Activated naive CD8-positive, alpha-beta T cell treated with anti-CD3 and anti-CD28 coated beads, Interleukin-2, amount 50 U/mL, for 16 hours (primary cell): ENCODE data around the gene RNU2-1.
A peak's percentile ranks its signal among the peaks of the same experiment; 100 is the strongest.
"Not testable (repeated sequence)": the region's sequence is repeated elsewhere in the genome, so short reads cannot be mapped to it uniquely, and the experiment has no call there.

Source experiments
- DNase-seq: peaks from one replicate; pipeline ENCODE4 v3.0.0-alpha.2; 2020; ENCODE audit warnings: low read depth, low spot score

The RNU2-1 gene

DNA sequence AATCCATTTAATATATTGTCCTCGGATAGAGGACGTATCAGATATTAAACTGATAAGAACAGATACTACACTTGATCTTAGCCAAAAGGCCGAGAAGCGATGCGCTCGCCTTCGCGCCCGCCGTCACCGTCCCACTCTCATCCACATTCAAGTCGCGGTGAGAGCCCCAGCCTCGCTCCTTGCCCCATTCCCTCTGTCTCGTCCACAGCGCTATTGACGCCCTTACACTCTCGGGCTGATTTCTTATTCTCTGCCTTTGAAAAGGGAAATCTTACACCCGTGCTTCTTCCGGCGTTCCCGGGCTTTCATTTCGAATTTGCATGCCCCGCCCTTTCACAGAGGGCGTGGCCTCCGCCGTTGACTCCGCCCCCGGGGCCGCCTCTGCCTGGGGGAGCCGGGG lies at the start of gene RNU2-1:
RNU2-1 (minus strand) TSS at position 101 of the 400 bp plus-strand sequence.
- DNase-seq = not testable (repeated sequence)

DNA sequence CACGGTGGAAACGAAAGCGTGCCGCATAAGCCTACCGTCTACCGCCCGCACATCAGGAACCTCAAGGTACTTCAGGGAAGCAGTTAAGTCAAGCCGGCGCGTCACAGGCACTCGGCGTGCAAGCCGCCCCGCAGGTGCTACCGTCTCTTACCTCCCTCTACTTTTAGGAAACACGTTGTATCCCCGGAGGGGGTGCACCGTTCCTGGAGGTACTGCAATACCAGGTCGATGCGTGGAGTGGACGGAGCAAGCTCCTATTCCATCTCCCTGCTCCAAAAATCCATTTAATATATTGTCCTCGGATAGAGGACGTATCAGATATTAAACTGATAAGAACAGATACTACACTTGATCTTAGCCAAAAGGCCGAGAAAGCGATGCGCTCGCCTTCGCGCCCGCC lies 39.1 kb upstream of the RNU2-1 start:
- DNase-seq = not testable (repeated sequence)

DNA sequence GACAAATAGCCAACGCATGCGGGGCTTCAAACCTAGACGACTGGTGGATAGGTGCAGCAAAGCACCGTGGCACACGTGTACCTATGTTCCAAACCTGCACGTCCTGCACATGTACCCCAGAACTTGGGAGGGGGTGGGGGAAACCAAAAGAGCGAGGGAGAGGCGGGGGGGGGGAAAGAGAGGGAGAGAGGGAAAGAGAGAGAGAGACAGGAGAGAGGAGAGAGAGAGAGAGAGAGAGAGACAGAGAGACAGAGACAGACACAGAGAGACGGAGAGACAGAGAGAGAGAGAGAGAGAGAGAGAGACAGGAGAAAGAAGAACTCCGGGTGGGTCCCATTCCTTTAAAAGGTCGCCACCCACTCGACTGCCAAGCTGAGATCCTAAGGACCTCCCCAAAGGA lies 38.7 kb upstream of the RNU2-1 start:
- DNase-seq = not testable (repeated sequence)

DNA sequence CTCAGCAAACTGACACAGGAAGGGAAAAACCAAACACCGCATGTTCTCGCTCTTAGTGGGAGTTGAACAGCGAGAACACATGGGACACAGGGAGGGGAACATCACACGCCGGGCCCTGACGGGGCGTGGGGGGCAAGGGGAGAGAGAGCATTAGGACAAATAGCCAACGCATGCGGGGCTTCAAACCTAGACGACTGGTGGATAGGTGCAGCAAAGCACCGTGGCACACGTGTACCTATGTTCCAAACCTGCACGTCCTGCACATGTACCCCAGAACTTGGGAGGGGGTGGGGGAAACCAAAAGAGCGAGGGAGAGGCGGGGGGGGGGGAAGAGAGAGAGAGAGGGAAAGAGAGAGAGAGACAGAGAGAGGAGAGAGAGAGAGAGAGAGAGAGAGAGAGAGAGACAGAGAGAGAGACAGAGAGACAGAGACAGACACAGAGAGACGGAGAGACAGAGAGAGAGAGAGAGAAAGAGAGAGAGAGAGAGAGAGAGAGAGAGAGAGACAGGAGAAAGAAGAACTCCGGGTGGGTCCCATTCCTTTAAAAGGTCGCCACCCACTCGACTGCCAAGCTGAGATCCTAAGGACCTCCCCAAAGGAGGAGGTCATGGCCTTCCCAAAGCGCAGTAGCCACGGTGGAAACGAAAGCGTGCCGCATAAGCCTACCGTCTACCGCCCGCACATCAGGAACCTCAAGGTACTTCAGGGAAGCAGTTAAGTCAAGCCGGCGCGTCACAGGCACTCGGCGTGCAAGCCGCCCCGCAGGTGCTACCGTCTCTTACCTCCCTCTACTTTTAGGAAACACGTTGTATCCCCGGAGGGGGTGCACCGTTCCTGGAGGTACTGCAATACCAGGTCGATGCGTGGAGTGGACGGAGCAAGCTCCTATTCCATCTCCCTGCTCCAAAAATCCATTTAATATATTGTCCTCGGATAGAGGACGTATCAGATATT lies 37.1 kb upstream of the RNU2-1 start:
- DNase-seq = not testable (repeated sequence)

DNA sequence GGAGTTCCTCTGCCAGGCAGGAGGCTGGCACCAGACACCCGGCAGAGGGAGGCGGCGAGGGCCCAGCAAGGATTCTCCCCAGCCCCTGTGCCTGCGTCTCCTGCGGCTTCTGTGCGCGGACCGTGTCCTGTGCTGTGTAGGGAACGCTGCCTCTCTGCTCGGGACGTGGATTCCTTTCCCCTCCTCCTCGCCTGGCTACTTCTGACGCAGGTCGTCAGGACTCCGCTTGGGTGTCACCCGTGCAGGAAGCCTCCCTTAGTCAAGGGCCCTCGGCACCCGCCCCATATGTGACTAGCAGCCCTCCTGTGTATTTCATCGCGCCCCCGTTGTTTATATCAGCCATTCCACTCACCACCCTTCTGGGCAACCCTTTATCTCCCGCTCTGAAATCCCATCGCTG lies 12.7 kb upstream of the RNU2-1 start:
- DNase-seq = not testable (repeated sequence)

DNA sequence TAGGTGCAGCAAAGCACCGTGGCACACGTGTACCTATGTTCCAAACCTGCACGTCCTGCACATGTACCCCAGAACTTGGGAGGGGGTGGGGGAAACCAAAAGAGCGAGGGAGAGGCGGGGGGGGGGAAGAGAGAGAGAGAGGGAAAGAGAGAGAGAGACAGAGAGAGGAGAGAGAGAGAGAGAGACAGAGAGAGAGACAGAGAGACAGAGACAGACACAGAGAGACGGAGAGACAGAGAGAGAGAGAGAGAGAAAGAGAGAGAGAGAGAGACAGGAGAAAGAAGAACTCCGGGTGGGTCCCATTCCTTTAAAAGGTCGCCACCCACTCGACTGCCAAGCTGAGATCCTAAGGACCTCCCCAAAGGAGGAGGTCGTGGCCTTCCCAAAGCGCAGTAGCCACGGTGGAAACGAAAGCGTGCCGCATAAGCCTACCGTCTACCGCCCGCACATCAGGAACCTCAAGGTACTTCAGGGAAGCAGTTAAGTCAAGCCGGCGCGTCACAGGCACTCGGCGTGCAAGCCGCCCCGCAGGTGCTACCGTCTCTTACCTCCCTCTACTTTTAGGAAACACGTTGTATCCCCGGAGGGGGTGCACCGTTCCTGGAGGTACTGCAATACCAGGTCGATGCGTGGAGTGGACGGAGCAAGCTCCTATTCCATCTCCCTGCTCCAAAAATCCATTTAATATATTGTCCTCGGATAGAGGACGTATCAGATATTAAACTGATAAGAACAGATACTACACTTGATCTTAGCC lies 7.0 kb upstream of the RNU2-1 start:
- not testable (repeated sequence) for DNase-seq

DNA sequence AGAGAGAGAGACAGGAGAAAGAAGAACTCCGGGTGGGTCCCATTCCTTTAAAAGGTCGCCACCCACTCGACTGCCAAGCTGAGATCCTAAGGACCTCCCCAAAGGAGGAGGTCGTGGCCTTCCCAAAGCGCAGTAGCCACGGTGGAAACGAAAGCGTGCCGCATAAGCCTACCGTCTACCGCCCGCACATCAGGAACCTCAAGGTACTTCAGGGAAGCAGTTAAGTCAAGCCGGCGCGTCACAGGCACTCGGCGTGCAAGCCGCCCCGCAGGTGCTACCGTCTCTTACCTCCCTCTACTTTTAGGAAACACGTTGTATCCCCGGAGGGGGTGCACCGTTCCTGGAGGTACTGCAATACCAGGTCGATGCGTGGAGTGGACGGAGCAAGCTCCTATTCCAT lies 5.8 kb upstream of the RNU2-1 start:
- not testable (repeated sequence) for DNase-seq

DNA sequence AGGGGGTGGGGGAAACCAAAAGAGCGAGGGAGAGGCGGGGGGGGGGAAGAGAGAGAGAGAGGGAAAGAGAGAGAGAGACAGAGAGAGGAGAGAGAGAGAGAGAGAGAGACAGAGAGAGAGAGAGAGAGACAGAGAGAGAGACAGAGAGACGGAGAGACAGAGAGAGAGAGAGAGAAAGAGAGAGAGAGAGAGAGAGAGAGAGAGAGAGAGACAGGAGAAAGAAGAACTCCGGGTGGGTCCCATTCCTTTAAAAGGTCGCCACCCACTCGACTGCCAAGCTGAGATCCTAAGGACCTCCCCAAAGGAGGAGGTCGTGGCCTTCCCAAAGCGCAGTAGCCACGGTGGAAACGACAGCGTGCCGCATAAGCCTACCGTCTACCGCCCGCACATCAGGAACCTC lies 514 bp downstream of the RNU2-1 start:
- DNase-seq = not testable (repeated sequence)

DNA sequence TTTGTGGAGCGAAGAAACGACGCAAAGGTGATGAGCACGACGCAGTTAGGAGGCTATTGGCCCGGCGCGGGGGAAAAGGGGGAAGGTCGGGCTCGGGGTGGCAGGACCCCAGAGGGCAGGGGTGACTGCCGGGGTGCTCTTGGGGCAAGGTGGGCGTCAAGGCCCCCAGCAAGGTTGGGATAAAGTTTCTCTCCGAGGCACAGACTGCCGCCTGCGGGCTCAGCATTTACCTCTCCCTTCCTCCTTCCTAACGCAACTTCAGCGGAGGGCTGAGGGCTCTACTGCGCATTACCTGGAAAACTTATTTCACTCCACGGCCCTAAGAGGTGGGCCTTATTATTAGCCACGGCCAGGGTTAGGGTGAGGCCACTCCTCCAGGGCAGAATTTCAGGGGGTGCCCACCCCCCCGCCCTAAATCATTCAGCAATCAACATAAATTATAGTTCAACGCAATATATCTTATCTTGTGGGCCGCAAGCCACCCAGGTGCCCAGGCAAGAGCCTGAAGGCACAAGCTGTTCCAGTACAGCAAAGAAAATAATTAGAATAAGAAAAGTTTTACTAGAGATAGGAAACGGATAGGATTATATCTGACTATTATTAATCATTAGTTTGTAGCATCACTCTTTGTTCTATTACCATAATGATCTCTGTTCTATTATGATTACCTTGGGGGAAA lies 1.6 kb downstream of the RNU2-1 start:
- peak; percentile 12 for DNase-seq

DNA sequence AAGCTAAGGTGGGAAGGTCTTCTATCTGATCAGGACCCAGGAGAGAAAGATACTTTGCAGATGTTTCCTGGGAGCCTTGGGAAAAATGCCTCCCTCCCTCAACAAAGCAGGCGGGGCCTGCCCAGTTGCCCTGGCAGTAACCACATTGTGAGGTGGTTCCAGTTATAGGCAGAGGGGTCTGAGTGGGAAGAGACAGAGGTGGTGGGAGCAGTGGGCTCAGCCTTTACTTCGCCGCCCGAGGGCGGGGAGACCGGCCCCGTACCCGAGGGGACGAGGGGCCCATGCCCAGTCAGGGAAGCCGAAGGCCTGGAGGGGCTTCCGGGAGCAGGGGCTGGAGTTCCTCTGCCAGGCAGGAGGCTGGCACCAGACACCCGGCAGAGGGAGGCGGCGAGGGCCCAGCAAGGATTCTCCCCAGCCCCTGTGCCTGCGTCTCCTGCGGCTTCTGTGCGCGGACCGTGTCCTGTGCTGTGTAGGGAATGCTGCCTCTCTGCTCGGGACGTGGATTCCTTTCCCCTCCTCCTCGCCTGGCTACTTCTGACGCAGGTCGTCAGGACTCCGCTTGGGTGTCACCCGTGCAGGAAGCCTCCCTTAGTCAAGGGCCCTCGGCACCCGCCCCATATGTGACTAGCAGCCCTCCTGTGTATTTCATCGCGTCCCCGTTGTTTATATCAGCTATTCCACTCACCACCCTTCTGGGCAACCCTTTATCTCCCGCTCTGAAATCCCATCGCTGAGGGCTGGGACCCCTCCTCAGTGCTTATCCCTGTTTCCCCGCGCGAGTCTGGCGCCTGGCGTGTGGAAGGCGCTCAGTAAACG lies 2.4 kb downstream of the RNU2-1 start:
- not testable (repeated sequence) for DNase-seq

DNA sequence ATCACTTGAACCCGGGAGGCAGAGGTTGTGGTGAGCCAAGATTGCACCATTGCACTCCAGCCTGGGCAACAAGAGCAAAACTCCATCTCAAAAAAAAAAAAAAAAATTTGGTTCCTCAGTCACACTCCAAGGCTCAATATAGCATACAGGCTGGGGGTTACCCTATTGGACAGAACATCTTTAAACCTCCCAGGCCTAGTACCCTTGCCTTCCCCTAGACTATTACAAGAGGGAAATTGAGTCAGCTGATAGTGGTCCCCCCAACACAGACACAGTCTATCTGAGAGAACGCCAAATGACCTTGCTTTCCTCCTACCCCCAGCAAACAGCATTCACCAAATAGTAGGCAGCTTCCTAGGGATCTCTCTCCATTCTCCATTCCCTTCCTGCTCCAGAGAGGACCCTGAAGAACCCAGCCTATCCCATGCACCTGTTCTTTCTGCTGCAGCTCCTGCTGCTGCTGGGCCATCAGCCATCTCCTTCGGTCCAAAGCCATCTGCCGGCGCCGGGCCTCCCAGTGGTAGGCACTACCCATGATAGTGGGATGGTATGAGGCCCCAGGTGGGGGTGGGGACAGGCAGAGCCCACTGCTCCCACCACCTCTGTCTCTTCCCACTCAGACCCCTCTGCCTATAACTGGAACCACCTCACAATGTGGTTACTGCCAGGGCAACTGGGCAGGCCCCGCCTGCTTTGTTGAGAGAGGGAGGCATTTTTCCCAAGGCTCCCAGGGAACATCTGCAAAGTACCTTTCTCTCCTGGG lies 5.6 kb downstream of the RNU2-1 start, which contains the start of gene CCDC200:
CCDC200 (minus strand) TSS at position 604 of the 763 bp plus-strand sequence; CDS start at position 535, 69 bp downstream.
- not testable (repeated sequence) for DNase-seq

DNA sequence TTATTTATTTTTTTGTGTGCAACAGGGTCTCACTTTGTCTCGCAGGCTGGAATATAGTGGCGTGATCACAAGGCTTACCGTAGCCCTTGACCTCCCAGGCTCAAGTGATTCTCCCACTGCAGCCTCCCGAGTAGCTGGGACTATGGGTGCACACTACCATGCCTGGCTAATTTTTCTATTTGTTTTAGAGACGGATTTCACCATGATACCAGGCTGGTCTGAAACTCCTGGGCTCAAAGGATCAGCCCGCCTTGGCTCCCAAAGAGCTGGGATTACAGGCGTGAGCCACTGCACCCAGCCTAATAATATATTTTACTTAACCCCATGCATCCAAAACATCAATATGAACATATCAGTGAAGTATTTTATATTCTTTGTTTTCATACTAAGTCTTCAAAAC lies 7.4 kb downstream of the RNU2-1 start:
- DNase-seq = no peak

DNA sequence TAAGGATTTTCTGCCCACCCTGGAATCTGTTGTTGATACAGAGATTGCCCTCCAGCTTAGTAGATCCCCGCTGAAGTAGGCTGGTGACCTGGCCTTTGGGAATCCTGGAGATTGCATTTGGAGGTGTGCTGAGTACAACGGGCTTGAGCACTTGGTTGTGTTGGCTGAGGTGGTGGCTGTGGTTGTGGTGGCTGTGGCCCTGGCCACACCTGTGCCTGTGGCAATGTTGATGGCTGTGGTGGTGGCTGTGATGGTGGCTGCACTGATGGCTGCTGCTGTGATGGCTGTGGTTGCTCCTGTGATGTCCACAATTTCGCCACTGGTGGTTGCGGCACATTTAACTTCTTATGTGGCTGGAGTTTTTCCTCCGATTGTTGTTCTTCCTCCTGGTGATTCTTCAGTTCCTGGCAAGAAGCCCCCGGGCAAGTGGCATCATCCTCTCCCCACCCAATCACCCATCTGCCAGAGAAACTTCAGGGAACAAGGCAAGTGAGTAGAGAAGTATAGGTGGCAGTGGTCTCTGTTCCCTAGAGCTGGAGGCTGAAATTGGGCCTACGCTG lies 9.6 kb downstream of the RNU2-1 start:
- no peak for DNase-seq

DNA sequence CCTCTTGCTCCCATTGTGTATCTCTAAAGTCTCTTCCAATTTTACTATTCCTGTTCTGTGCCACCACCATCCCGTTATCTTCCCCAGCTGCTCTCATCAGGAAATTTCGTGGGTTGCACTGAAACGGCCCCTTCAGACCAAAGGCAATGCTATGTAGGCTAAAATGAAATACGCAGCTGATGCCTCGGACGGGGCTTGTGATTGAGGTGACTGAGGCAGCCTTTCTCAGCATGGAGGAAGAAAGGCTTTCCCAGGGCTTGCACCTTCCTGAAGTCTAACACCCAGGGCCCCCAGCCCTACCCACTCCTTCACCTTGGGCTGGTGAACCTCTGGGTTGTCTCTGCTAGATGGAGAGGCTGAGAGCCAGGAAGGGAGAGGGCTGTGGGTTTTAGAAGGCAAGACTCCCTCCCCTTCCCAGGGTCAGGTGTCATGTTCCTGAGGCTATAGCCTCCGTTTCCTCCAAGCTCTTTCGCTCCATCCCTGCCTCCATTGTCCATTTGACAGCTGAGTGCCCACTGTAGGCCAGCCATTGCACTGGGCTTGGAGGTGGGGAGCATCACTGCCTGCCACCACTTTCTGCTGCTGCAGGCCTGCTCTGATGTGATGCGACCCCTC lies 13.2 kb downstream of the RNU2-1 start:
- DNase-seq = no peak

DNA sequence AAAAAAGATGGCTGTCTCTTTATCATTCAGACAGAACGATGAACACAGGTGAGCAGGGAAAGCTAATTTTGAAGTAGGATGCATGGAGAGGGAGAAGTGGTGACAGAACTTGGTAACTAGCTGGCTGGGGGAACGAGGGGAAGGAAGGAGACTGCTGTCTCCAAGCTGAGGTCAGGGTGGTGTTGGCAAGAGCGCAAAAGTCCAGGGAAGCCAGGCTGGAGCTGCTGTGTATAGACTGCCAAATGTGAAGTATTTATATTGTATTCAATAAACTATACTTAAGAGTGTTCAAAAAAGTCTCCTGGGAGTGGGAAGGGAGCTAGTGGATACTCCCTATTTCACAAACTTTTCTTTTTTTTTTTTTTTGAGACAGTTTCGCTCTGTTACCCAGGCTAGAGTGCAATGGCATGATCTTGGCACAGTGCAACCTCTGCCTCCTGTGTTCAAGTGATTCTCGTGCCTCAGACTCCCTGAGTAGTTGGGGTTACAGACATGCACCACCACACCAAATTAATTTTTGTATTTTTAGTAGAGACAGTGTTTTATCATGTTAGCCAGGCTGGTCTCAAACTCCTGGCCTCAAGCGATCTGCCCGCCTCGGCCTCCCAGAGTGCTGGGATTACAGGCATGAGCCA lies 13.9 kb downstream of the RNU2-1 start:
- no peak for DNase-seq

DNA sequence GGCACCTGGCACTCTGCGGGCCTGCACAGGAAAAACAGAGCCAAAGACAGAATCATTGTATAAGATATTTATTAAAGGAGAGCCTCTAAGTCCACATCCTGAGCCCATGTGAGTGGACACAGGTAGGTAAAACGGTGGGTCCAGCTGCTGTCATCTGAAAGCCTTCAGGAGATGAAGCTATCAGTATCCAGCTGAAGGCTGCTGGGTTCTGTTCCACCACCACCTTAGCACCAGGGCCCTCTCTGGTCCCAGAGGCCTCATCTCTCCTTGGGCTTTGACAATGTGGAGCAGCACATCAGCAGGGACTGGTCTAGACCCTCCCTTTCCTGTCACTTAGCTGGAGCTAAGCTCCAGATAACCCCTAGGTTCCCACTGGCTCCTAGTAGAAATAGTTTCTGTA lies 14.8 kb downstream of the RNU2-1 start:
- no peak for DNase-seq

DNA sequence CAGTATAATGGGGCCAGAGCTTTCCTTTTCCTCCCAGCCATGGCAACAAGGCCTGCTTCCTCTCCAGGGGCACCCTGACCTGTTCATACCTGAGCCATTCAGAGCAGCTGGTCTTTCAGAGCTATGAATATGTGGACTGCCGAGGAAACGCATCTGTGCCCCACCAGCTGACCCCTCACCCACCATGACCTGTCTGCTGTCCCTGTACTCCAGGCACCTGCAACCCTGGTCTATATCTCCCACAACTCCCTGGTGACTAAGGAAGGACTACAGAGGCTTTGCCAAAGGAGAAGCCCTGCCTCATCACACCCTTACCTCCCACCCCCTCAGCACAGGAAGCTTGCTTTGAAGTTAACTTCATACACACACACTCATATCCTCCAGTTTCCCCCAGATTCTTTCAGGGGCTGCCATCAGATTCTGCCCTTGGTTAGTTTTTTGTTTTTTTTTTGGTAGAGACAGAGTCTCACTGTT lies 16.1 kb downstream of the RNU2-1 start:
- peak; percentile 20 for DNase-seq

DNA sequence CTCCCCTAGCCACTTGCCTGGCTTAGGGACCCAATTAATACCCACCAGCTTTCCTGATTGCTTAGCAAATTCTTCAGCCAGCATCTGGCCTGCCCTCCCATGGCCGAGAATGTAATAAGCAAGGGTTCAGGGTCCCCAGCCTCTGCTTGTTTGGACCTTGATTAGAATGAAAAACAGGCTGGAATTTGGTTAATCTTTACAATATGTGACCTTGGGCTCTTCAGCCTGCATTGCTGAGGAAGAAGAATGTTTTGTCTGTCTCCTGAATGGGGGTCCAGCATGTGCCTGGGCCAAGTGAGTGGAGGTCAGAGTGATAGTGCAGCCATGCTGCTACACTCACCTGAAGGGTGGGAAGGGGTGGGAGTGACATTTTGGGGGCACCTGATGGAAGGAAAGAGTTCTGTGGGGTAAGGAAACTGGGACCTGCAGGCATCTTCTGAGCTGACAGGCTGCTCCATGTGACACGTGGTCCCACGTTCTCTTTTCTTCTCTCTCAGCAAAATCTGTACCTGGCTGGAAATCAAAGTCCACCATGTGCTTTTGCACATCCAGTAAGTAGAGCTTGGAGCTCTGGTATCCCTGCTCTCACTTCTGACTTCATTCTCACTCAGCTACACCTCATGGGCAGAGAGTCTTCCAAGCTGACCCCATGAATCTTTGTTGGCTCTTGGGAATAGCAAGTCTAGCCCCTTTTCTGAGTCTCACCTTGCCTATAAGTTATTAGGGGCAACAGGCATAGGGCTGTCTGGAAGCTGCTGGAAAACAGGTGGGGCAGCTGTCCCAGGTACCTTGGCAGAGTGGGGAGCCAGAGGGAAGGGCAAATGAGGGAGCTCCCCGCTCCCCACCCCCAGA lies 16.8 kb downstream of the RNU2-1 start:
- DNase-seq = no peak
